LoVo (cell line): ENCODE data around the gene PIK3AP1.

ENCODE experiments used
- DNase-seq: peaks from one replicate; pipeline ENCODE4 v3.0.0-alpha.2; 2016; ENCODE audit warnings: low spot score

The PIK3AP1 gene

GRCh38 chr10:96608262-96608661 lies 112.1 kb downstream of the PIK3AP1 start:
- no peak for DNase-seq

- no peak for DNase-seq
Observed at GRCh38 chr10:96606946-96607345, 113.4 kb downstream of the PIK3AP1 start.

DNA sequence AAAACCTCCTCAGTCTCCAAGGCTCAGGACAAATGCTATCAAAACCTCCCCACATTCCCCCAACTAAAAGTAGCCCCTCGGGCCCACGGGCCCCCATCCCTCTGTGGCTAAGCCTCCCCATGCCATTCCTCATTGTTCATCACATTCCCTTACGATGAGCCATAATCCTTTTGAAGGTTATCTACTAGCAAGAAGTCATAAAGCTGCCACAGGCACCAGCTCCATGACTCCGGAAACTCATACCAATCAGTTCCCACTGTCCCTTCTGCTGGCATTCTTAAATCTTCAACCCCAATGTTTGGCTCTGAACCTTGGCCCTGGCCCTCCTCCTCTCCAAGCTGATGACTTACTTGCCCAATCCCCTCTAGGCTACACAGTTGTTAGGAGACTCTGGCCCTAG lies 114.1 kb downstream of the PIK3AP1 start:
- peak; percentile 14 for DNase-seq

- no peak for DNase-seq
Observed at GRCh38 chr10:96600337-96600736, 120.0 kb downstream of the PIK3AP1 start.

DNA sequence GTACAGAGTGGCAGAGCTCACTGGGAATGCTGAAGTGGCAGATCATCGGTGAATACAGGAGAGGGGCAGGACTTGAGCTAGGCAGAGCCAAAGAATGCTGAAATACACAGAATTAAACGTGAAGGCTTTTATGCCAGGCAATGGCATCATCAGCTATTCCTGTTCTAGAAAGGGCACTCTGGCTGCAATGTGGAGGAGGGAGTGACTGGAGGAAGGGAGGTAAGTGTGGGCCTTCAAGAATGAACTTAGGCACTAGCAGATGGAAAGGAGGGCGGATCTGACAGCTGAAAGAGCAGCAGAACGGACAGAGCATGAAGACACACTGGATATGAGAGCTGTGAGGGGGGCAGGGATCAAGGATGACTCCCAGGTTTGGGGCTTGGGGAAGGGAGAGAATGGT lies 121.5 kb downstream of the PIK3AP1 start:
- DNase-seq = no peak

DNA sequence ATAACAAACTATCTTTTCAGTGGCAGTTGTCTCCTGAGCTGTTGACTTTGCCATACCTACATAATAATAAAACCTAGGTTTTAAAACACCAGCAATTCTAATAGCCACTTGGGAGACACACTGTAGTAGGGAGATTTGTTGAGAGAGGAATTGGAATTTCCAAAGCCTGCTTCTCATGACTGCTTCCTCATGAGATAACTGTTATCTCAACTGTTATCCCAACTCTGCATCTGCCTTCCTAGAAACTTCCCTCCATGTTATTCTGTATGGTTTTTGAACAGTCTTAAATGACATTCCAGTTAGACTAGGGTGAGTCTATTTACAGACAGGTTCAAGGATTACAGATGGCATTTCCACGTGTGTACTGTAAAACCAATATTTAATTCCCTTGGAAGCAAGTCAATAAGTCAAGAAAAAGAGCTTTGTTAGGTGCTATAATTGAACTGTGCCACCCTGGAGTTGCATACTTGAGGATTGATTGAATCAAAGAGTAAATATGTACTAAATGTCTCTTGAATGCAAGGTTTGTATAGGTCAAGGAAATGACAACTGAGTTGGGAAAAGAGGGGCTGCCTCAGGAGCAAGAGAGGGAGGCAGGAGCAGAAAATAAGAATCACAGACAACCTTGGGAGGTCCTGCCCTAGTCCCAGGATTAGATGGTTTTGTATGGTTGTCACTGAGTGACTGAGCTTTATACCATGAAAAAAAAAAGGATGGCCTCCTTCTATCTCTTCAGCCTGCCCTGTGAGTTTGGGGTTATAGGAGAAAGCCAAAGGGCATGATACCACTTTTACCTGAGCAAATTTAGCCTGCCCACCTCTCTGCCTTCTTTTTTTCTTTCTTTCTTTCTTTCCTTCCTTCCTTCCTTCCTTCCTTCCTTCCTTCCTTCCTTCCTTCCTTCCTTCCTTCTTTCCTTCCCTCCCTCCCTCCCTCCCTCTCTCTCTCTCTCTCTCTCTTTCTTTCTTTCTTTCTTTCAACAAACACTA lies 123.6 kb downstream of the PIK3AP1 start:
- no peak for DNase-seq

DNA sequence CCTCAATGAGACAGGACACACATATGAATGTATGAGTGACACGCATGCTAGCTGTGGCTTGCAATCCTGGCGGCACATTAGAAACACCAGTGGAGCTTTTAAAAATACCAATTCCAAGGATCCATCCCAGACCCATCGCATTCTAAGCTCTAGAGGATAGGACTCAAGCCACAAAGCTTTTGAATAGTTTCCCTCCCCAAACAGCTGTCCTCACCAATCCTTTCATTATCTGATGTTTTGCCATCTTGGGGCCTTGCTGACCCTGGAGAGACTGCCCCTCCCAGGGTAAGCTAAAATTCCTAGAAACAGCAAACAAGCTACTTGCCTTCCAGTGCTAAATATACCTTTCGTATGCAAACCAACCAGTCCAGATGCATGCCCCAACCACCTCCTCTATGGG lies 124.6 kb downstream of the PIK3AP1 start:
- DNase-seq = no peak

- no peak for DNase-seq
Observed at GRCh38 chr10:96591946-96592345, 128.4 kb downstream of the PIK3AP1 start.

DNA sequence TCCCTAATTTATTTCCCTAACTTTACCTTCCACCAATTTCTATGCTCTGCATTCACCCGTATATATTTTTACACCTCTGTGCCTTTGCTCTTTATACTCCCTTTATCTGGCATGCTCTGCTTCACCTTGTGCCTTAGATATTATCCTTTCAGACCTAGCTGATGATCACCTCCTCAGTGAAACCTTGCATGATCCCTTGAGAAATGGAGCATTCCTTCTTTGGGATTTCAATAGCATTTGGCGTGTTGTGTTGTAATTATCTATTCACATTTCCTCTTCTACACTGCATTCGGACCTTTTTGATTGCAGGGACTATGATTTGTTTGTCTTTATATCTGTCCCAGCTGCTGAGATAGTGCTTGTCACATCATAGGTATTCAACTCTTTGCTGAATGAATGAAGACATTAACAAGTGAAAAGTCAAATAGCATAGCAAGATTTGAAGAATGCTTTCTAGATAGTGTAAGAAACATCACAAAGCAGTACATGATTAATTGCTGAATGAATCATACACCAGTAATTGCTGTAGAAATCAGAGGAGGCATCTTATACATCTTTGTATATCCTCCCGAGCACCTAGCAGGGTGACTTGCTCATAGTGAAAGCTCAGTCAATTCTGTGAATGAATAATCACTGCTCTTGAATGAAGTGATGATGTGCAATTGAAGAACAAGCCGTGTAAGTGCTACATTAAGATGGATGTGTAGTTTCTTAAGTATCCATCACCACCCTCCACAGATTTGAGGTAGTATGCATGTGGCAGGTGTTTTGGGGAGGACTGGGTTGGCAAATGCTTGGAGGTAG lies 131.5 kb downstream of the PIK3AP1 start:
- no peak for DNase-seq

DNA sequence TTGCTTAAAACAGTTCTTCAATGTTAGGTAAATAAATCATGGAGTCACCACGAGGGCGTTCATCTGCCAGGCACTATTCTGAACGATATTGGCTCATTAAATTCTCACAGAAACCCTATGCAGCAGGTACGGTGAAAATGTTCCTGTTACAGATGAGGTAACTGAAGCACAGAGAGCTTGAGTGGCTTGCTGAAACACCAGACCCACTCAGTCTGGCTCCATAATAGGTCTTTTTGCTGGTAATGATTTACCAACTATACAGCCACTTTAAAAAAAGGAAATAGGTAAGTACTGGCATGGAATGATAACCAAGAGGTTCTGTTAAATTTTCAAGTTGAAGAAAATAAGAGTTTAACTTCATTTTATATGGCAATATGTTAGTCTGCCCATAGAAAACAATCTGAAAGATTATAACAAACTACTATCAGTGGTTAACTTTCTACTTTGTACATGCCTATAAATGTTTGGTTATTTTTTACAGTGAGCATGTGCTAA lies 132.2 kb downstream of the PIK3AP1 start:
- peak; percentile 18 for DNase-seq

DNA sequence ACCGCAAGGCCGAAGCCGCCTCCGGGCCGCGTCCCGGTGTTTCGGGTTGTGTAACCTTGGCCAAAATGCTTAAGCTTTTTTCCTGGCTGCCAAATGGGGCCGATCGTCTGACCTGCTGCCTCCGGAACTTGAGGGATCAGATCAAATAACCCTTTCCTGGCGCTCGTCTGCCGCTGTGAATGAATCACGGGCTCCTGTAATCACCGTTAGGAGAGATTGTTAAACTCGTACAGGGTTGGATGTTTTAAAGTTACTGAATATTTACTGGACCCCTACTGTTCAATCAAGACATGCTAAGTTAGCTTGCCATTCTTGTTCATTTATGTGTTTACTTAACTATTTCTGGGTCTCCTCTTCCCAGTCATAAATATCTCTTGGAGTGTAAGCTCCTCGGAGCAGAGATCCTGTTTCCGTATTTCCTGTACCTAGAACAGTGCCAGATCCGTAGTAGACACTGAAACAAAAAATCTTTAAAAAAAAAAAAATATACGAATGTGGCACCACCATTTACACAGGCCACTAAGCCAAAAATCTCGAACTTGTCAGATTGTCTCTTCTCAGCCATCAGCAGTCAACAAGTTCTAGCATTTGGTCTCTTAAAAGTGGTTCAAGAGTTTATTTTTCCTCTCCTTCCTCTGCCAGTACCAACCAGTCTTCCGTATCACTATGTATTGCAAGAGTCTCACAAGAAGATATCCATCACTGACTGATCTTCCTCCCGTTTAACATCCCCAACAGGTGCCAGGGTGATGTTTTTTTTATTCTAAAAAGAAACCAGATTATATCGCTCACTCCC lies 132.9 kb downstream of the PIK3AP1 start:
- peak; percentile 72 for DNase-seq

GRCh38 chr10:96586419-96587263 lies 133.7 kb downstream of the PIK3AP1 start, which contains the start of gene TM9SF3:
TSS of gene TM9SF3 (minus strand) at chr10:96587012. CDS start at chr10:96586835, 177 bp downstream.
- peak; percentile 89 for DNase-seq

DNA sequence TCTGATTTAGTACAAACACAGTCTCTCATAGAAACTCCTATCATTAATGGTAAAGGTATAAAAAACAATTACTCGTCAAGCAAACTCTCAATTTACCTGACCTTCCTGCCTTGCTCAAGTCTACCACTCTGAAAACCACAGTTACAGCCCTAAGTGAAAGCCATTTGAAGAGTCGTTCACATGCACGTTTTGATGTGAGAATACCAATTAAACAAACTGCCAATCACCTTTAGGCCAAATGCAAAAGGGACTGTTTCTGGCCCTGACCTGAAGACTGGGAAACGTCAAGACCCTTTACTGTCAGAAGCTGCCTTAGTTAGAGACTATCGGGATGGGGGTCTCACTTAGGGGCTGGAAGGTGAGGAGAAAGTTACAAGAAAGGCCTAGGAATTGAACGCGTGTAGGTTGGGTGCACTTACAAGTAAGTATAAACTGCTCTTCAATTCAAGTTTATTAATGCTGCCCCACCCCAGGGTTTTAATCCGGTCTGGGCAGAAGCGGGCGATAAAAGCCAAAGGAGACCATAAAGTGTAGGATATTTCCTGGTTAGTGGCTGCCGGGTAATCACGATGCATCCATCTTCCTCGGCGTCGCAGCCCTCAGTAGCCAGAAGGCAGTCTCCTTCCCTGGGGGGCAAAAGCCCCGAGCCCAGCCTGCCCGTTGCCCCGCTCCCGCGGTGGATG lies 134.4 kb downstream of the PIK3AP1 start:
- peak; percentile 53 for DNase-seq

GRCh38 chr10:96584474-96584873 lies 135.8 kb downstream of the PIK3AP1 start:
- DNase-seq = no peak

DNA sequence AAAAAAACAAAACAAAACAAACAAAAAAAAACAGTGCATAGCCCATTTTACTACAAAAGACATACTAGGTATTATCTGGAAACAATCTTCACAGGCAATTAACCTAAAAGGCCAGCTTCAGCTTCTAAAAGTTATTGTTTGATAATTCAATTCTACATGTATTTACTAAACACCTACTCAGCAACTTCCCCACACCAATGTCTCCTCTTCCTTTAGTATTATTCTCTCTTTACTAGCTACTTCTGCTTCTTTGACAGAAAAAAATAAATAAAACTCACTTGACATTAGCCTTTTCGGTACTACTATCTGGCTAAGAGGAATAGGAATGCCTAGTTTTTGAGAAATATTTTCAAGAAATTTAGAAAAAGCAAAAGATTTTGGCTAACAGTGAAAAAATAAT lies 136.3 kb downstream of the PIK3AP1 start:
- DNase-seq = no peak

DNA sequence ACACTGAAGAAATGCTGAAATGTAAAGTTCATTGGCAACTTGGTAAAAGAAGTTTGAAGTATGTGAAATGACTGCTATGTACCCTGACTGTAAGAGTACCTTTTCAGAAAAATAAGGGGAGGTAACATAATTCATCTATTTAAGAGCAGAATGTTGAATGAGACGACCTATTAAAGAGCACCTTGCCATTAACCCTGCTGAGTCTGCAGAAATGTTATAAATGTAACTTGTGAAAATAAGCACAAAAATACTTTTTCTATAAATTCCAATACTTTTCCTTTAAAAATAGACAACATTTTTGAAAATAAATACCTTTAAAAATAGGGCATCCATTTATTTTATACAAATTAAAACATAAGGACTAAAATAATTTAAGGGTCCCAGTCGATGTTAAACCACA lies 141.2 kb downstream of the PIK3AP1 start:
- no peak for DNase-seq

- no peak for DNase-seq
Observed at GRCh38 chr10:96578633-96579032, 141.7 kb downstream of the PIK3AP1 start.

GRCh38 chr10:96578022-96578421 lies 142.3 kb downstream of the PIK3AP1 start:
- no peak for DNase-seq

DNA sequence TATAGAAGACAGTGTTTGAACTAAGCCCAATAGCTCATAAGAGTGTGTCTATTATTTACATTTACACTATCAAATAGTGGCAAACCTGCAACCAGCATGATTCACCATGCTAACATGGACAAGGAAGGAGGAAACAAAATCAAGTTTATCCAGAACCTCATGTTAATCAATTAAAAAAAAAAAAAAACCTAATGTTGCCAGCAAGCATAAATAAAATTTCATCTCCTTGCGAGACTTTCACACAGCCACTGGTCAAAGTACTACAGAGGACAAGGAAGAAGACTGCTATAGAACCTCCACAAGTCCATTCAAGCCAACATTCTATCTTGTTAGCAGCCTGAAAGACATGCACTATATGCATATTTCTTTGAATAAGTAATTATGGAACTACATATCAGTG lies 143.2 kb downstream of the PIK3AP1 start:
- DNase-seq = peak; percentile 20

GRCh38 chr10:96576277-96576980 lies 143.9 kb downstream of the PIK3AP1 start:
- no peak for DNase-seq
